Thymus (tissue), 11 donors: ENCODE measurements around the gene XXYLT1. TPM values are rescaled to one million over a fixed set of nuclear protein-coding genes. Genes with fewer than 3 reads are reported as not detected.
A peak's percentile ranks its signal among the peaks of the same experiment; 100 is the strongest.

ENCODE experiments used
- DNase-seq, 9 donors: peaks; one replicate each; pipeline ENCODE4 v3.0.0-alpha.2; 2013; ENCODE audit warnings: low spot score in 9 of 9, low read depth in 6 of 9, missing footprints in 1 of 9
- H3K27ac ChIP-seq, 2 donors: one replicate each; pipeline ENCODE4 v1.5.1; 2013; ENCODE audit warnings: control low read depth in 1 of 2, low read depth in 1 of 2, low read length in 1 of 2, mild to moderate bottlenecking in 1 of 2, moderate library complexity in 1 of 2
- H3K27me3 ChIP-seq, 2 donors: one replicate each; pipeline ENCODE4 v1.5.1; 2013; ENCODE audit warnings: low read length in 1 of 2; ENCODE audit not compliant: control insufficient read depth in 2 of 2, insufficient read depth in 1 of 2
- H3K36me3 ChIP-seq, 2 donors: one replicate each; pipeline ENCODE4 v1.5.1; 2013; ENCODE audit warnings: low read length in 1 of 2, mild to moderate bottlenecking in 1 of 2, moderate library complexity in 1 of 2; ENCODE audit not compliant: control insufficient read depth in 2 of 2, insufficient read depth in 2 of 2
- H3K4me1 ChIP-seq, 2 donors: one replicate each; pipeline ENCODE4 v1.5.1; 2013; ENCODE audit warnings: low read length in 2 of 2; ENCODE audit not compliant: control insufficient read depth in 2 of 2, insufficient read depth in 2 of 2
- H3K4me3 ChIP-seq, 2 donors: one replicate each; pipeline ENCODE4 v1.5.1; 2013; ENCODE audit warnings: low read length in 2 of 2, control low read depth in 1 of 2, mild to moderate bottlenecking in 1 of 2
- H3K9me3 ChIP-seq, 2 donors: one replicate each; pipeline ENCODE4 v1.5.1; 2013; ENCODE audit warnings: low read length in 1 of 2, mild to moderate bottlenecking in 1 of 2; ENCODE audit not compliant: control insufficient read depth in 2 of 2, insufficient read depth in 1 of 2
- WGBS: extraction: QIAGEN DNeasy Blood & Tissue Kit; methylation state at CpG from one replicate; pipeline ENCODE4 v1.1.7; 2013; 5-methylcytosine and 5-hydroxymethylcytosine counted together
- polyA plus RNA-seq: library from polyadenylated mRNA; stranded (reverse); fragments of 200-250 nt; gene quantifications from one replicate; pipeline ENCODE4 v1.2.3, GENCODE V29; 2013
- total RNA-seq: library from RNA; stranded (reverse); fragments of 120-200 nt; gene quantifications from one replicate; pipeline ENCODE4 v1.2.4, GENCODE V29; 2013
- donor health status: healthy.

XXYLT1 gene
- total and polyA plus RNA-seq, 2 donors: 5.8 to 12.3 TPM

- H3K36me3 ChIP-seq: no peaks in the 10 kb centered on the region
- 97% methylated on average over 1 of the region's 1 CpG for WGBS
These were observed 105.2 kb downstream of the XXYLT1 start for GRCh38 chr3:195165790-195166189.

GRCh38 chr3:195165265-195165609, 105.7 kb downstream of the XXYLT1 start:
- no peak for DNase-seq
- Histone ChIP-seq H3K27me3 (no peaks in the 10 kb centered on the region), H3K4me3 (no peak overlapping the region), H3K9me3 (no peaks in the 10 kb centered on the region), H3K27ac (no peak overlapping the region), H3K36me3 (no peaks in the 10 kb centered on the region), H3K4me1 (peaks cover 0 to 24% of the 10 kb centered on the region in 2 donors)
- 96% methylated on average over 7 of the region's 7 CpGs for WGBS

More at GRCh38 chr3:195165790-195166189, 105.2 kb downstream of the XXYLT1 start:
- Histone ChIP-seq H3K4me3 (no peak overlapping the region), H3K9me3 (no peaks in the 10 kb centered on the region), H3K27me3 (no peaks in the 10 kb centered on the region), H3K27ac (no peak overlapping the region), H3K4me1 (peaks cover 0 to 22% of the 10 kb centered on the region in 2 donors)
- no peak for DNase-seq

GRCh38 chr3:195164573-195165264, 106.2 kb downstream of the XXYLT1 start:
- no peak overlapping the region for H3K4me3 ChIP-seq
- WGBS: 94% methylated on average over 6 of the region's 6 CpGs
- H3K9me3 ChIP-seq: no peaks in the 10 kb centered on the region
- no peak overlapping the region for H3K27ac ChIP-seq
- no peaks in the 10 kb centered on the region for H3K36me3 ChIP-seq
- H3K4me1 ChIP-seq: peaks cover 0 to 27% of the 10 kb centered on the region in 2 donors
- no peak for DNase-seq
- no peaks in the 10 kb centered on the region for H3K27me3 ChIP-seq

GRCh38 chr3:195163719-195164572, 107.0 kb downstream of the XXYLT1 start:
- Histone ChIP-seq H3K27me3 (no peaks in the 10 kb centered on the region), H3K9me3 (no peaks in the 10 kb centered on the region), H3K36me3 (no peaks in the 10 kb centered on the region), H3K27ac (no peak overlapping the region), H3K4me3 (no peak overlapping the region), H3K4me1 (peaks cover 0 to 35% of the 10 kb centered on the region in 2 donors)
- no peak for DNase-seq
- WGBS: 86% methylated on average over 7 of the region's 7 CpGs

GRCh38 chr3:195162816-195163215, 108.1 kb downstream of the XXYLT1 start:
- DNase-seq: no peak
- no peaks in the 10 kb centered on the region for H3K36me3 ChIP-seq
- H3K9me3 ChIP-seq: no peaks in the 10 kb centered on the region
- no peaks in the 10 kb centered on the region for H3K27me3 ChIP-seq
- peak overlapping the region in 1 of 2 donors; percentile 18 for H3K27ac ChIP-seq
- no peak overlapping the region for H3K4me3 ChIP-seq
- WGBS: 66% methylated on average over 5 of the region's 5 CpGs
- H3K4me1 ChIP-seq: peaks cover 2 to 46% of the 10 kb centered on the region in 2 donors

- Histone ChIP-seq H3K9me3 (no peaks in the 10 kb centered on the region), H3K4me3 (no peak overlapping the region), H3K27me3 (no peaks in the 10 kb centered on the region), H3K4me1 (peaks cover 9 to 53% of the 10 kb centered on the region in 2 donors), H3K36me3 (no peaks in the 10 kb centered on the region), H3K27ac (peak overlapping the region in 1 of 2 donors; percentile 18)
- peak in 1 of 9 donors; percentile 60 for DNase-seq
- WGBS: 39% methylated on average over 15 of the region's 15 CpGs
These were observed 108.8 kb downstream of the XXYLT1 start for GRCh38 chr3:195162033-195162669.

- Histone ChIP-seq H3K4me1 (peaks cover 14 to 65% of the 10 kb centered on the region in 2 donors), H3K27me3 (no peaks in the 10 kb centered on the region), H3K4me3 (no peak overlapping the region), H3K9me3 (no peaks in the 10 kb centered on the region), H3K27ac (no peak overlapping the region), H3K36me3 (peaks cover 0 to 2% of the 10 kb centered on the region in 2 donors)
- DNase-seq: no peak
- WGBS: 95% methylated on average over 11 of the region's 11 CpGs
These were observed 110.0 kb downstream of the XXYLT1 start for GRCh38 chr3:195160908-195161434.

GRCh38 chr3:195160257-195160898, 110.6 kb downstream of the XXYLT1 start:
- Histone ChIP-seq H3K9me3 (no peaks in the 10 kb centered on the region), H3K4me1 (peaks cover 15 to 71% of the 10 kb centered on the region in 2 donors), H3K4me3 (no peak overlapping the region), H3K27me3 (no peaks in the 10 kb centered on the region), H3K36me3 (peaks cover 0 to 4% of the 10 kb centered on the region in 2 donors), H3K27ac (no peak overlapping the region)
- WGBS: 87% methylated on average over 14 of the region's 14 CpGs
- no peak for DNase-seq
